HepG2 (cell line): ENCODE results near the gene WDR76. TPM values are rescaled to one million over a fixed set of nuclear protein-coding genes. Genes with fewer than 3 reads are reported as not detected.

Source experiments
- ATAC-seq: fragments of 200-7000 bp; cut with Tn5 transposase; 3 replicates; pipeline ENCODE4 v1.9.1; 2020; ENCODE audit warnings: mild to moderate bottlenecking, moderate library complexity
- BruUV-seq: library from RNA; stranded (reverse); fragments of 400-500 nt; replicated peaks from 2 replicates; lab custom pipeline; 2021; lab: Mats Ljungman, UMichigan
- CTCF ChIA-PET: fragments of 300-600 bp; formaldehyde crosslinking; extraction: SDS; loops from one replicate; lab custom pipeline; 2021; ENCODE audit warnings: low total read pairs, inconsistent platforms, low intra/inter-chr PET ratio; lab: Yijun Ruan, JAX
- POLR2A ChIA-PET: fragments of 350-600 bp; sonication (Branson Sonifier 250); formaldehyde crosslinking; loops from one replicate; lab custom pipeline; 2020; ENCODE audit warnings: antibody characterized with exemption, inconsistent platforms; lab: Yijun Ruan, JAX
- DNase-seq: peaks from one replicate; pipeline ENCODE4 v3.0.0-alpha.2; 2015; ENCODE audit warnings: low spot score
- FAIRE-seq: peaks from 3 replicates; lab custom pipeline; 2011; peaks lifted over from hg19 to GRCh38; lab: Jason Lieb, UNC
- H2AFZ ChIP-seq: one replicate; pipeline ENCODE4 v1.6.1; 2011; ENCODE audit warnings: low read length, inconsistent platforms
- H3K27ac ChIP-seq: fragments of 300-600 bp; 3 replicates; pipeline ENCODE4 v1.8.0; 2011; ENCODE audit warnings: mixed run types, mild to moderate bottlenecking, mixed read lengths, low read length, inconsistent platforms; ENCODE audit not compliant: insufficient read depth; ENCODE audit errors: extremely low read length
- H3K27me3 ChIP-seq, 2 experiments: fragments of 200-600 bp in 1 of 2; 2 replicates in 1 of 2; 3 replicates in 1 of 2; pipeline versions ENCODE4 v1.6.0 to v1.8.0; 2011; ENCODE audit warnings: low read length in 2 of 2, mild to moderate bottlenecking in 2 of 2, moderate library complexity in 2 of 2, inconsistent platforms in 1 of 2; ENCODE audit not compliant: insufficient read depth in 2 of 2, control insufficient read depth in 1 of 2
- H3K36me3 ChIP-seq, 2 experiments: fragments of 200-600 bp in 1 of 2; replicated peaks in 1 of 2; 2 replicates in 1 of 2; 3 replicates in 1 of 2; pipeline versions ENCODE4 v1.5.1 to v1.8.0; 2011; ENCODE audit warnings: low read length in 2 of 2, inconsistent platforms in 1 of 2; ENCODE audit not compliant: insufficient read depth in 2 of 2, control insufficient read depth in 1 of 2
- H3K4me1 ChIP-seq: 2 replicates; pipeline ENCODE4 v1.5.1; 2012; ENCODE audit warnings: low read length, inconsistent platforms; ENCODE audit not compliant: insufficient read depth
- H3K4me2 ChIP-seq: 2 replicates; pipeline ENCODE4 v1.6.0; 2011; ENCODE audit warnings: low read depth, low read length, inconsistent platforms
- H3K4me3 ChIP-seq, 3 experiments: fragments of 200-600 bp in 1 of 3; sonication (generic), shearing (Covaris generic) in 1 of 3; replicated peaks in 1 of 3; 2 replicates each; pipeline ENCODE4 v1.5.1; 2011 to 2016; ENCODE audit warnings: low read length in 3 of 3, inconsistent platforms in 2 of 3, low read depth in 2 of 3, mild to moderate bottlenecking in 2 of 3, control low read depth in 1 of 3, mixed read lengths in 1 of 3; ENCODE audit not compliant: insufficient read depth in 1 of 3
- H3K79me2 ChIP-seq: one replicate; pipeline ENCODE4 v1.6.1; 2011; ENCODE audit warnings: low read length, inconsistent platforms; ENCODE audit not compliant: insufficient read depth
- H3K9ac ChIP-seq: 2 replicates; pipeline ENCODE4 v1.6.0; 2011; ENCODE audit warnings: mild to moderate bottlenecking, low read depth, low read length, inconsistent platforms; ENCODE audit not compliant: insufficient read depth
- H3K9me3 ChIP-seq: 2 replicates; pipeline ENCODE4 v1.5.1; 2012; ENCODE audit warnings: mild to moderate bottlenecking, low read length
- H4K20me1 ChIP-seq: 2 replicates; pipeline ENCODE4 v1.6.0; 2011; ENCODE audit warnings: inconsistent platforms, mild to moderate bottlenecking, low read length, moderate library complexity; ENCODE audit not compliant: insufficient read depth
- ARNTL ChIP-seq: sonication (generic); formaldehyde crosslinking; IDR thresholded peaks from 2 replicates; pipeline ENCODE4 v1.4.0; 2020; ENCODE audit warnings: mild to moderate bottlenecking, missing genetic modification reagents
- GATAD1 ChIP-seq: IDR thresholded peaks from 2 replicates; pipeline ENCODE4 v1.6.1; 2016; ENCODE audit warnings: missing genetic modification reagents, missing compliant biosample characterization
- IKZF1 ChIP-seq: fragments of 450-650 bp; IDR thresholded peaks from 2 replicates; pipeline ENCODE4 v1.7.1; 2016
- MXI1 ChIP-seq: IDR thresholded peaks from 3 replicates; pipeline ENCODE4 v1.6.1; 2012; ENCODE audit warnings: low read depth, low read length, inconsistent platforms, borderline replicate concordance
- SATB2 ChIP-seq: sonication (generic); formaldehyde crosslinking; IDR thresholded peaks from 2 replicates; pipeline ENCODE4 v1.5.0; 2020; ENCODE audit warnings: missing genetic modification reagents
- SMARCE1 ChIP-seq: fragments of 450-650 bp; IDR thresholded peaks from 2 replicates; pipeline ENCODE4 v1.6.1; 2017; ENCODE audit warnings: borderline replicate concordance
- TEAD2 ChIP-seq: sonication (generic); formaldehyde crosslinking; IDR thresholded peaks from 2 replicates; pipeline ENCODE4 v1.9.0; 2021; ENCODE audit warnings: missing genetic modification reagents
- THAP11 ChIP-seq: IDR thresholded peaks from 2 replicates; pipeline ENCODE4 v1.6.1; 2016; ENCODE audit warnings: missing biosample characterization, missing genetic modification reagents
- ZNF350 ChIP-seq: sonication (generic); formaldehyde crosslinking; IDR thresholded peaks from 2 replicates; pipeline ENCODE4 v1.4.0; 2020; ENCODE audit warnings: mild to moderate bottlenecking, low read depth, missing genetic modification reagents, borderline replicate concordance
- ZNF550 ChIP-seq: sonication (generic); formaldehyde crosslinking; IDR thresholded peaks from 2 replicates; pipeline ENCODE4 v1.4.0; 2020; ENCODE audit warnings: mild to moderate bottlenecking, missing genetic modification reagents, borderline replicate concordance
- ZNF670 ChIP-seq: sonication (generic); formaldehyde crosslinking; IDR thresholded peaks from 2 replicates; pipeline ENCODE4 v1.8.0; 2022; ENCODE audit warnings: mild to moderate bottlenecking, missing genetic modification reagents, borderline replicate concordance
- ZNF703 ChIP-seq: sonication (generic); formaldehyde crosslinking; IDR thresholded peaks from 2 replicates; pipeline ENCODE4 v1.5.1; 2020; ENCODE audit warnings: missing genetic modification reagents, mild to moderate bottlenecking, moderate library complexity, borderline replicate concordance
- WGBS: methylation state at CpG from one replicate; pipeline ENCODE4 v1.1.6; 2017; ENCODE audit warnings: low lambda C conversion rate; 5-methylcytosine and 5-hydroxymethylcytosine counted together
- in situ Hi-C: cut with HindIII; loops from 2 replicates; pipeline ENCODE4 v1.10.0; 2017; ENCODE audit warnings: low pct_unique_long_range_greater_than_20kb; ENCODE audit not compliant: extremely low pct_ligation_motif_present
- intact Hi-C: fragments of 100-400 bp; cut with micrococcal nuclease; formaldehyde crosslinking; loops from one replicate; pipeline ENCODE4 v1.10.0; 2022; ENCODE audit not compliant: unreplicated experiment
- polyA plus RNA-seq, 8 experiments: library from polyadenylated mRNA; depleted of rRNA in 3 of 8; stranded (reverse) in 7 of 8; unstranded in 1 of 8; fragments of >200 nt; fragmentation: Illumina TruSeq in 4 of 8; extraction: Trizol in 4 of 8; gene quantifications; 2 replicates each; pipeline versions ENCODE4 v1.2.1 to v1.2.3, GENCODE V29; 2011 to 2016; ENCODE audit warnings: low read depth in 4 of 8, missing spikeins in 1 of 8, mixed read lengths in 1 of 8; ENCODE audit not compliant: insufficient read depth in 1 of 8
- total RNA-seq, 5 experiments: library from RNA; depleted of rRNA; stranded (reverse); fragments of >200 nt; fragmentation: Illumina TruSeq; extraction: Trizol; gene quantifications; 2 replicates each; pipeline ENCODE4 v1.2.3, GENCODE V29; 2016; ENCODE audit warnings: low read depth in 1 of 5
- TF ChIP-seq, protein P1 (sequence below), 2 experiments: IDR thresholded peaks; 2 replicates each; pipeline ENCODE4 v1.6.1; 2011 to 2012; ENCODE audit warnings: low read length in 2 of 2, borderline replicate concordance in 1 of 2, low read depth in 1 of 2, mild to moderate bottlenecking in 1 of 2, moderate library complexity in 1 of 2
- TF ChIP-seq, protein P2 (sequence below): sonication (generic); formaldehyde crosslinking; IDR thresholded peaks from 2 replicates; pipeline ENCODE4 v1.4.0; 2020; ENCODE audit warnings: missing genetic modification reagents, borderline replicate concordance
- TF ChIP-seq, protein P3 (sequence below): sonication (generic); formaldehyde crosslinking; IDR thresholded peaks from 2 replicates; pipeline ENCODE4 v1.5.0; 2020; ENCODE audit warnings: missing genetic modification reagents
- TF ChIP-seq, protein P4 (sequence below): sonication (generic); formaldehyde crosslinking; IDR thresholded peaks from 2 replicates; pipeline ENCODE4 v1.4.0; 2020; ENCODE audit warnings: mild to moderate bottlenecking, missing genetic modification reagents
- TF ChIP-seq, protein P5 (sequence below): sonication (generic); formaldehyde crosslinking; IDR thresholded peaks from 2 replicates; pipeline ENCODE4 v1.4.0; 2020; ENCODE audit warnings: missing genetic modification reagents, low read depth, mild to moderate bottlenecking, borderline replicate concordance

WDR76 gene
- total and polyA plus RNA-seq, 2 of the 13 experiments (the other 11 are each of a cell fraction or from before 2014, with no cell fraction given): 1.1 to 9.7 TPM

DNA sequence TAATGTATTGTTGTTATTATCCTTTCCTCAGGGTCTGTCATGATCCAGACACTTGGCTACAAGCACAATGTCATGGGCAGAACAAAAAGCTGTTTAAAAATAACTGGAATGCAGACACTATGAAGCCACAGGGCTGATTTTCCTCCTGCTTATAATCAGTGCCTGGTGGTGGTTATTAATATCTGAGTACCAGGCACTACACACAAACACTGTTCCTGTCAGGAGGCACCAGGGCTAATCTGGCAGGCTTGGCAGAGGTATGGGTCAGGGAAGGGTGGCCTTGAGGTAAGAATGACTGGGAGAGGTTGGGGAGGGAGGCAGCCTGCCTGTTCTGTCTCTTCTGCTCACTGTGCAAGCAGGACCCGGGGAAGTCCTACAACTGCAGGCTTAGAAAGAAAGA lies 67.2 kb downstream of the WDR76 start (continued):
- TF ChIP-seq, protein P1, sequence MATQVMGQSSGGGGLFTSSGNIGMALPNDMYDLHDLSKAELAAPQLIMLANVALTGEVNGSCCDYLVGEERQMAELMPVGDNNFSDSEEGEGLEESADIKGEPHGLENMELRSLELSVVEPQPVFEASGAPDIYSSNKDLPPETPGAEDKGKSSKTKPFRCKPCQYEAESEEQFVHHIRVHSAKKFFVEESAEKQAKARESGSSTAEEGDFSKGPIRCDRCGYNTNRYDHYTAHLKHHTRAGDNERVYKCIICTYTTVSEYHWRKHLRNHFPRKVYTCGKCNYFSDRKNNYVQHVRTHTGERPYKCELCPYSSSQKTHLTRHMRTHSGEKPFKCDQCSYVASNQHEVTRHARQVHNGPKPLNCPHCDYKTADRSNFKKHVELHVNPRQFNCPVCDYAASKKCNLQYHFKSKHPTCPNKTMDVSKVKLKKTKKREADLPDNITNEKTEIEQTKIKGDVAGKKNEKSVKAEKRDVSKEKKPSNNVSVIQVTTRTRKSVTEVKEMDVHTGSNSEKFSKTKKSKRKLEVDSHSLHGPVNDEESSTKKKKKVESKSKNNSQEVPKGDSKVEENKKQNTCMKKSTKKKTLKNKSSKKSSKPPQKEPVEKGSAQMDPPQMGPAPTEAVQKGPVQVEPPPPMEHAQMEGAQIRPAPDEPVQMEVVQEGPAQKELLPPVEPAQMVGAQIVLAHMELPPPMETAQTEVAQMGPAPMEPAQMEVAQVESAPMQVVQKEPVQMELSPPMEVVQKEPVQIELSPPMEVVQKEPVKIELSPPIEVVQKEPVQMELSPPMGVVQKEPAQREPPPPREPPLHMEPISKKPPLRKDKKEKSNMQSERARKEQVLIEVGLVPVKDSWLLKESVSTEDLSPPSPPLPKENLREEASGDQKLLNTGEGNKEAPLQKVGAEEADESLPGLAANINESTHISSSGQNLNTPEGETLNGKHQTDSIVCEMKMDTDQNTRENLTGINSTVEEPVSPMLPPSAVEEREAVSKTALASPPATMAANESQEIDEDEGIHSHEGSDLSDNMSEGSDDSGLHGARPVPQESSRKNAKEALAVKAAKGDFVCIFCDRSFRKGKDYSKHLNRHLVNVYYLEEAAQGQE (IDR thresholded peaks at IDR 0.05; ENCODE audit: borderline replicate concordance in 1 of 2, low read depth in 1 of 2, low read length in 2 of 2): no peak
- TF ChIP-seq, protein P2, sequence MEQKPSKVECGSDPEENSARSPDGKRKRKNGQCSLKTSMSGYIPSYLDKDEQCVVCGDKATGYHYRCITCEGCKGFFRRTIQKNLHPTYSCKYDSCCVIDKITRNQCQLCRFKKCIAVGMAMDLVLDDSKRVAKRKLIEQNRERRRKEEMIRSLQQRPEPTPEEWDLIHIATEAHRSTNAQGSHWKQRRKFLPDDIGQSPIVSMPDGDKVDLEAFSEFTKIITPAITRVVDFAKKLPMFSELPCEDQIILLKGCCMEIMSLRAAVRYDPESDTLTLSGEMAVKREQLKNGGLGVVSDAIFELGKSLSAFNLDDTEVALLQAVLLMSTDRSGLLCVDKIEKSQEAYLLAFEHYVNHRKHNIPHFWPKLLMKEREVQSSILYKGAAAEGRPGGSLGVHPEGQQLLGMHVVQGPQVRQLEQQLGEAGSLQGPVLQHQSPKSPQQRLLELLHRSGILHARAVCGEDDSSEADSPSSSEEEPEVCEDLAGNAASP: no peak
- TF ChIP-seq ZNF703: no peak
- TF ChIP-seq ZNF350: no peak

DNA sequence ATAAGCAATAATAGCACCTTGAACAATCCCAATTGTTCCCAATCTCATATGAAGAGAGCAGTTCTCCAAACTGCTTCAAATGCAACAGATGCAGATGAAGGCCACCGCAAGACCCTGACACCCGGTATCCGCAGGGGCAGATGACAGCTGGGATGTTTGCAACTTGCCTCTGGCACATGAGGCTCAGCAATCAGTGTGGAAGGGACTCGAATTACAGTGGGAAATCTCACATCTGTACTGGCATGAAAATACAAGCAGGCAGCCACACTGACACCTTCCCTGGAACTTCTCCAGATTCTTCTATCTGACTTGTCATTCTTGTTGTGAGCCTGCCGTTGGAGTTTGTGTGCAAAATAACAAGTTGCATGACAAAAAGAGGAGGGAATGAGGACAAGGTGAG lies 68.8 kb downstream of the WDR76 start:
- CTCF ChIA-PET: no interaction called here
- ATAC-seq (no peak), FAIRE-seq (no peak), DNase-seq (no peak)
- H3K27me3 ChIP-seq: no peaks in the 10 kb centered on the region
- in situ Hi-C loops (loop anchor here (25.0 kb wide), 1 partner anchor 617 kb away; no protein-coding TSS in a partner anchor), intact Hi-C loops (no loop called here)
- no peak overlapping the region for H2AFZ ChIP-seq
- no peak overlapping the region for H3K27ac ChIP-seq
- H3K4me3 ChIP-seq: no peak overlapping the region
- H3K4me1 ChIP-seq: peaks cover 19% of the 10 kb centered on the region
- POLR2A ChIA-PET: interaction anchor here (0.5 kb wide), 1 partner anchor 324 kb away, joined by 3 read pairs; no protein-coding TSS in a partner anchor
- no peaks in the 10 kb centered on the region for H3K9me3 ChIP-seq
- H3K9ac ChIP-seq: no peak overlapping the region
- H4K20me1 ChIP-seq: no peaks in the 10 kb centered on the region
- BruUV-seq: no TSS peak
- H3K36me3 ChIP-seq: no peaks in the 10 kb centered on the region
- no peak overlapping the region for H3K4me2 ChIP-seq
- WGBS: 59% methylated on average over 4 of the region's 5 CpGs
- no peaks in the 10 kb centered on the region for H3K79me2 ChIP-seq
- TF ChIP-seq, protein P3, sequence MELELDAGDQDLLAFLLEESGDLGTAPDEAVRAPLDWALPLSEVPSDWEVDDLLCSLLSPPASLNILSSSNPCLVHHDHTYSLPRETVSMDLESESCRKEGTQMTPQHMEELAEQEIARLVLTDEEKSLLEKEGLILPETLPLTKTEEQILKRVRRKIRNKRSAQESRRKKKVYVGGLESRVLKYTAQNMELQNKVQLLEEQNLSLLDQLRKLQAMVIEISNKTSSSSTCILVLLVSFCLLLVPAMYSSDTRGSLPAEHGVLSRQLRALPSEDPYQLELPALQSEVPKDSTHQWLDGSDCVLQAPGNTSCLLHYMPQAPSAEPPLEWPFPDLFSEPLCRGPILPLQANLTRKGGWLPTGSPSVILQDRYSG (CRISPR knock-in tag): no peak
- TF ChIP-seq, protein P4, sequence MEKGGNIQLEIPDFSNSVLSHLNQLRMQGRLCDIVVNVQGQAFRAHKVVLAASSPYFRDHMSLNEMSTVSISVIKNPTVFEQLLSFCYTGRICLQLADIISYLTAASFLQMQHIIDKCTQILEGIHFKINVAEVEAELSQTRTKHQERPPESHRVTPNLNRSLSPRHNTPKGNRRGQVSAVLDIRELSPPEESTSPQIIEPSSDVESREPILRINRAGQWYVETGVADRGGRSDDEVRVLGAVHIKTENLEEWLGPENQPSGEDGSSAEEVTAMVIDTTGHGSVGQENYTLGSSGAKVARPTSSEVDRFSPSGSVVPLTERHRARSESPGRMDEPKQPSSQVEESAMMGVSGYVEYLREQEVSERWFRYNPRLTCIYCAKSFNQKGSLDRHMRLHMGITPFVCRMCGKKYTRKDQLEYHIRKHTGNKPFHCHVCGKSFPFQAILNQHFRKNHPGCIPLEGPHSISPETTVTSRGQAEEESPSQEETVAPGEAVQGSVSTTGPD (CRISPR knock-in tag): no peak
- TF ChIP-seq SMARCE1 (no peak), MXI1 (no peak), GATAD1 (CRISPR knock-in tag) (no peak), ARNTL (no peak), THAP11 (CRISPR knock-in tag) (no peak), ZNF550 (no peak), SATB2 (CRISPR knock-in tag) (no peak), TEAD2 (CRISPR knock-in tag) (no peak), ZNF670 (CRISPR knock-in tag) (no peak), IKZF1 (no peak)
- TF ChIP-seq, protein P5, sequence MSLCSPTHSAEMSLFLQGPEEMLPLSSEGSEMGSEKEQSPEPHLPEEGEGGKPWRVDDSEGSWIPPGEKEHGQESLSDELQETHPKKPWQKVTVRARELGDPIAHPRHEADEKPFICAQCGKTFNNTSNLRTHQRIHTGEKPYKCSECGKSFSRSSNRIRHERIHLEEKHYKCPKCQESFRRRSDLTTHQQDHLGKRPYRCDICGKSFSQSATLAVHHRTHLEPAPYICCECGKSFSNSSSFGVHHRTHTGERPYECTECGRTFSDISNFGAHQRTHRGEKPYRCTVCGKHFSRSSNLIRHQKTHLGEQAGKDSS (CRISPR knock-in tag): no peak
